ENCODE measurements around the gene NOC3L. TPM values are rescaled to one million over a fixed set of nuclear protein-coding genes. Genes with fewer than 3 reads are reported as not detected.
A peak's percentile ranks its signal among the peaks of the same experiment; 100 is the strongest.
"Not testable (repeated sequence)": the region's sequence is repeated elsewhere in the genome, so short reads cannot be mapped to it uniquely, and the experiment has no call there.

Gene NOC3L
- total and polyA plus RNA-seq, 5 experiments from 2014 or later: 10.6 to 24.8 (median 16.0) TPM

- Mint-ChIP-seq H3K36me3 (peaks cover 0 to 6% (median 5%) of the 10 kb centered on the region in 3 donors), H3K4me1 (peaks cover 0 to 4% (median 2%) of the 10 kb centered on the region in 4 donors), H3K27ac (peak overlapping the region in 1 of 10 donors; percentile 29), H3K27me3 (peaks cover 20 to 42% (median 30%) of the 10 kb centered on the region in 5 donors), H3K4me3 (no peak overlapping the region), H3K9me3 (peaks cover 0 to 8% (median 0%) of the 10 kb centered on the region in 9 donors)
- DNase-seq (no peak), ATAC-seq (no peak)
- POLR2A ChIA-PET: no interaction called here
These were observed 35.0 kb upstream of the NOC3L start for GRCh38 chr10:94397549-94398370.

- H3K4me3 Mint-ChIP-seq, H3K27ac Mint-ChIP-seq, POLR2A ChIA-PET, H3K4me1 Mint-ChIP-seq, H3K9me3 Mint-ChIP-seq, H3K36me3 Mint-ChIP-seq, H3K27me3 Mint-ChIP-seq, DNase-seq, ATAC-seq: not testable (repeated sequence)
These were observed 29.4 kb upstream of the NOC3L start for GRCh38 chr10:94392117-94392516.

- ATAC-seq, H3K4me1 Mint-ChIP-seq, POLR2A ChIA-PET, H3K4me3 Mint-ChIP-seq, H3K9me3 Mint-ChIP-seq, DNase-seq, H3K27me3 Mint-ChIP-seq, H3K36me3 Mint-ChIP-seq: not testable (repeated sequence)
- peak overlapping the region in 1 of 10 donors; percentile 67 for H3K27ac Mint-ChIP-seq
These were observed 23.0 kb upstream of the NOC3L start for GRCh38 chr10:94385733-94386132.

- Mint-ChIP-seq H3K27me3 (peaks cover 3 to 9% (median 7%) of the 10 kb centered on the region in 5 donors), H3K4me3 (no peak overlapping the region), H3K4me1 (no peaks in the 10 kb centered on the region), H3K27ac (no peak overlapping the region), H3K36me3 (no peaks in the 10 kb centered on the region), H3K9me3 (no peaks in the 10 kb centered on the region)
- no peak for DNase-seq
- ATAC-seq: no peak
- POLR2A ChIA-PET: no interaction called here
These were observed 20.8 kb upstream of the NOC3L start for GRCh38 chr10:94383530-94383929.

GRCh38 chr10:94376865-94377264, 14.1 kb upstream of the NOC3L start:
- Mint-ChIP-seq H3K27me3 (peaks cover 17 to 45% (median 36%) of the 10 kb centered on the region in 5 donors), H3K4me1 (no peaks in the 10 kb centered on the region), H3K27ac (no peak overlapping the region), H3K4me3 (no peak overlapping the region), H3K9me3 (peaks cover 0 to 2% (median 0%) of the 10 kb centered on the region in 9 donors), H3K36me3 (peaks cover 0 to 5% (median 0%) of the 10 kb centered on the region in 3 donors)
- ATAC-seq (no peak), DNase-seq (no peak)
- POLR2A ChIA-PET: no interaction called here

GRCh38 chr10:94375374-94375773, 12.6 kb upstream of the NOC3L start:
- ATAC-seq (no peak), DNase-seq (no peak)
- H3K27me3 Mint-ChIP-seq: peaks cover 20 to 54% (median 39%) of the 10 kb centered on the region in 5 donors
- H3K27ac Mint-ChIP-seq: no peak overlapping the region
- H3K4me3 Mint-ChIP-seq: no peak overlapping the region
- POLR2A ChIA-PET: no interaction called here
- peaks cover 0 to 5% (median 0%) of the 10 kb centered on the region in 3 donors for H3K36me3 Mint-ChIP-seq
- no peaks in the 10 kb centered on the region for H3K4me1 Mint-ChIP-seq
- peaks cover 0 to 2% (median 0%) of the 10 kb centered on the region in 9 donors for H3K9me3 Mint-ChIP-seq

GRCh38 chr10:94370501-94370900, 7.8 kb upstream of the NOC3L start:
- Mint-ChIP-seq H3K27me3 (peaks cover 16 to 44% (median 33%) of the 10 kb centered on the region in 5 donors), H3K9me3 (no peaks in the 10 kb centered on the region)
- ATAC-seq: no peak

GRCh38 chr10:94366382-94366781, 3.6 kb upstream of the NOC3L start:
- ATAC-seq (no peak), DNase-seq (no peak)
- POLR2A ChIA-PET: no interaction called here
- H3K27me3 Mint-ChIP-seq: peaks cover 4 to 28% (median 7%) of the 10 kb centered on the region in 5 donors
- peaks cover 0 to 4% (median 0%) of the 10 kb centered on the region in 3 donors for H3K36me3 Mint-ChIP-seq
- H3K4me1 Mint-ChIP-seq: peaks cover 6 to 19% (median 16%) of the 10 kb centered on the region in 4 donors
- no peak overlapping the region for H3K27ac Mint-ChIP-seq
- no peaks in the 10 kb centered on the region for H3K9me3 Mint-ChIP-seq
- no peak overlapping the region for H3K4me3 Mint-ChIP-seq

More at GRCh38 chr10:94370501-94370900, 7.8 kb upstream of the NOC3L start:
- no peak overlapping the region for H3K4me3 Mint-ChIP-seq
- DNase-seq: no peak
- POLR2A ChIA-PET: no interaction called here
- H3K4me1 Mint-ChIP-seq: no peaks in the 10 kb centered on the region
- H3K36me3 Mint-ChIP-seq: peaks cover 0 to 5% (median 0%) of the 10 kb centered on the region in 3 donors
- H3K27ac Mint-ChIP-seq: no peak overlapping the region

- Mint-ChIP-seq H3K4me3 (peak overlapping the region in 8 of 10 donors; percentile 0 to 61 (median 33)), H3K9me3 (no peaks in the 10 kb centered on the region)
These were observed 1.7 kb upstream of the NOC3L start for GRCh38 chr10:94364482-94364881.

GRCh38 chr10:94363251-94363565, 469 bp upstream of the NOC3L start:
- no peak for DNase-seq
- Mint-ChIP-seq H3K4me3 (peak overlapping the region; percentile 94 to 98 (median 97)), H3K4me1 (peaks cover 14 to 40% (median 38%) of the 10 kb centered on the region in 4 donors), H3K27ac (peak overlapping the region; percentile 93 to 100 (median 99)), H3K27me3 (peaks cover 0 to 10% (median 4%) of the 10 kb centered on the region in 5 donors), H3K9me3 (no peaks in the 10 kb centered on the region), H3K36me3 (peaks cover 8 to 22% (median 10%) of the 10 kb centered on the region in 3 donors)
- POLR2A ChIA-PET: no interaction called here
- ATAC-seq: peak; percentile 14 to 21

More at GRCh38 chr10:94364482-94364881, 1.7 kb upstream of the NOC3L start:
- H3K4me1 Mint-ChIP-seq: peaks cover 10 to 31% (median 30%) of the 10 kb centered on the region in 4 donors
- POLR2A ChIA-PET: no interaction called here
- ATAC-seq: no peak
- DNase-seq: no peak
- H3K27me3 Mint-ChIP-seq: peaks cover 0 to 17% (median 4%) of the 10 kb centered on the region in 5 donors
- H3K27ac Mint-ChIP-seq: peak overlapping the region in 3 of 10 donors; percentile 1 to 56 (median 37)
- peaks cover 4 to 9% (median 4%) of the 10 kb centered on the region in 3 donors for H3K36me3 Mint-ChIP-seq

- Mint-ChIP-seq H3K27ac (peak overlapping the region; percentile 2 to 99 (median 99)), H3K36me3 (peaks cover 8 to 41% (median 18%) of the 10 kb centered on the region in 3 donors), H3K4me1 (peaks cover 16 to 45% (median 40%) of the 10 kb centered on the region in 4 donors), H3K4me3 (peak overlapping the region; percentile 94 to 98 (median 97)), H3K27me3 (peaks cover 0 to 7% (median 4%) of the 10 kb centered on the region in 5 donors), H3K9me3 (no peaks in the 10 kb centered on the region)
- no peak for ATAC-seq
- DNase-seq: peak in 7 of 10 donors; percentile 3 to 62 (median 19)
- POLR2A ChIA-PET: no interaction called here
These were observed 1.5 kb downstream of the NOC3L start for GRCh38 chr10:94361171-94361794.

GRCh38 chr10:94358480-94358879, 4.3 kb downstream of the NOC3L start:
- Mint-ChIP-seq H3K9me3 (no peaks in the 10 kb centered on the region), H3K36me3 (peaks cover 4 to 59% (median 24%) of the 10 kb centered on the region in 3 donors), H3K4me3 (peak overlapping the region in 2 of 10 donors; percentile 22 to 27), H3K27ac (peak overlapping the region in 3 of 10 donors; percentile 34 to 51 (median 38)), H3K4me1 (peaks cover 16 to 45% (median 40%) of the 10 kb centered on the region in 4 donors), H3K27me3 (no peaks in the 10 kb centered on the region)
- DNase-seq (no peak), ATAC-seq (no peak)
- POLR2A ChIA-PET: no interaction called here

- H3K36me3 Mint-ChIP-seq: peaks cover 4 to 72% (median 30%) of the 10 kb centered on the region in 3 donors
- H3K4me1 Mint-ChIP-seq: peaks cover 13 to 38% (median 30%) of the 10 kb centered on the region in 4 donors
These were observed 5.5 kb downstream of the NOC3L start for GRCh38 chr10:94357193-94357592.

More at GRCh38 chr10:94357193-94357592, 5.5 kb downstream of the NOC3L start:
- no peaks in the 10 kb centered on the region for H3K27me3 Mint-ChIP-seq
- H3K4me3 Mint-ChIP-seq: no peak overlapping the region
- POLR2A ChIA-PET: no interaction called here
- no peak for DNase-seq
- no peak for ATAC-seq
- H3K27ac Mint-ChIP-seq: peak overlapping the region in 1 of 10 donors; percentile 67
- H3K9me3 Mint-ChIP-seq: no peaks in the 10 kb centered on the region
